RWPE2 (cell line): Measurements from ENCODE around the gene ZBP1.
A peak's percentile ranks its signal among the peaks of the same experiment; 100 is the strongest.

ENCODE experiments used
- ATAC-seq: fragments of 200-7000 bp; cut with Tn5 transposase; 3 replicates; pipeline ENCODE4 v1.9.1; 2021; ENCODE audit warnings: low read depth
- DNase-seq: peaks from one replicate; pipeline ENCODE4 v3.0.0-alpha.2; 2020; ENCODE audit warnings: low spot score
- H3K27ac ChIP-seq: fragments of 450-650 bp; 2 replicates; pipeline ENCODE4 v1.5.1; 2017; ENCODE audit warnings: mild to moderate bottlenecking; ENCODE audit not compliant: poor library complexity, severe bottlenecking
- H3K27me3 ChIP-seq: fragments of 250-450 bp; sonication (Bioruptor Pico); 2 replicates; pipeline ENCODE4 v1.5.1; 2021; ENCODE audit warnings: mild to moderate bottlenecking, moderate library complexity; ENCODE audit not compliant: insufficient read depth, poor library complexity, severe bottlenecking
- H3K36me3 ChIP-seq: fragments of 250-450 bp; sonication (Bioruptor Pico); 2 replicates; pipeline ENCODE4 v1.5.1; 2020; ENCODE audit warnings: low read depth, mild to moderate bottlenecking, moderate library complexity
- H3K4me1 ChIP-seq: fragments of 250-450 bp; sonication (Bioruptor Pico); 2 replicates; pipeline ENCODE4 v1.5.1; 2021; ENCODE audit warnings: mild to moderate bottlenecking, moderate library complexity; ENCODE audit not compliant: insufficient read depth, poor library complexity, severe bottlenecking
- H3K4me3 ChIP-seq: fragments of 250-450 bp; sonication (Bioruptor Pico); 2 replicates; pipeline ENCODE4 v1.5.1; 2021; ENCODE audit warnings: mild to moderate bottlenecking, moderate library complexity; ENCODE audit not compliant: severe bottlenecking
- H3K9me3 ChIP-seq: fragments of 250-450 bp; sonication (Bioruptor Pico); 2 replicates; pipeline ENCODE4 v1.5.1; 2021; ENCODE audit warnings: mild to moderate bottlenecking, moderate library complexity; ENCODE audit not compliant: severe bottlenecking
- CTCF ChIP-seq: fragments of 450-650 bp; IDR thresholded peaks from one replicate; pipeline ENCODE4 v1.5.1; 2017; ENCODE audit warnings: mild to moderate bottlenecking, moderate library complexity; ENCODE audit not compliant: poor library complexity, severe bottlenecking

ZBP1 gene

GRCh38 chr20:57560554-57561355, 59.5 kb downstream of the ZBP1 start, which contains the start of gene PCK1:
Gene PCK1 (plus strand): TSS chr20:57561110. CDS start chr20:57561412, 302 bp downstream.
- TF ChIP-seq CTCF: no peak
- no peaks in the 10 kb centered on the region for H3K36me3 ChIP-seq
- H3K27ac ChIP-seq: no peak within 1 kb of the TSS
- ATAC-seq (peak; percentile 75), DNase-seq (peak; percentile 77)
- H3K4me1 ChIP-seq: no peaks in the 10 kb centered on the region
- H3K9me3 ChIP-seq: no peaks in the 10 kb centered on the region
- no peak within 1 kb of the TSS for H3K4me3 ChIP-seq
- peaks cover 93% of the 10 kb centered on the region for H3K27me3 ChIP-seq

DNA sequence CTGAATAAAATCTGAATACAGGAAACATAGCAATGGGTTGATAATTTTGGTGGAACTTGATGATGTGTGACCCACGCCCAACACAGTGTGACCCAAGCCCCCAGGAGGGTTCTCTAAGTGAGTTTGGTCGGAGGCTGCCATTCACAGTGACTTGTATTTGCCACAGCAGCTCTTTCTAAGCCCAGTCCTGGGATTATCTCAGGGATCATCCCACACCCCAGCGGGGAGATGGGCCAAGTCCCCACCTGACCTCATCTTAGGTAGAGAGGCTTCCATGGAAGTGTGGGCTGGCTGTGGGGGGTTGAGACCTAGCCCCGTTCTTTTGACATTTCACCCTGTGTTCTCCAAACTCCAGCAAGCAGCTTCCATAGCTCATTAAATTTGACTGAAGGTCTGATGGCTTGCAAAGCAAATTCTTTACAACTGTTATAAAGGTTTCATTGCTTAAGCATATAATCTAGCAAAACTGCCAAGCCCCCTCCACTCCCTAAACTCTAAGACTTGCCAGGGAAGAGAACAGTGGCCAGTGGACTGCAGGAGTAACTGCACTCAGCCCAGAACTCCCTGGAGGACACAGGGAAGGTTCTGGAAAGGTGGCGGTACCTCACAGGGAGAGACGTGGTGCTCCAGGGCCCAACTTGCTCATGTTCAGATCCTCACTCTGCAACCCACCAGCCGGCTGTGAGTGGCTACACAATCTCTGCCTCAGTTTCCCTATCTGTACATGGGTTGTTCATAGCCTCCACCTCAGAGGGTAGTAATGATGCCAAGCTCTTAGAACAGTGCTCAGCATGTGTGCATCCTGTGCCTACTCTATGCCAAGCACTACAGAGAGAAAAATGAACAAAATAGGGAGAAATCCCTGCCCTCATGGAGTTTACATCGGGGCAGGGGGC, 60.3 kb downstream of the ZBP1 start:
- no peak overlapping the region for H3K27ac ChIP-seq
- H3K9me3 ChIP-seq: no peaks in the 10 kb centered on the region
- H3K4me1 ChIP-seq: no peaks in the 10 kb centered on the region
- H3K4me3 ChIP-seq: no peak overlapping the region
- peaks cover 93% of the 10 kb centered on the region for H3K27me3 ChIP-seq
- H3K36me3 ChIP-seq: no peaks in the 10 kb centered on the region
- no peak for TF ChIP-seq CTCF
- DNase-seq: peak; percentile 64
- ATAC-seq: no peak

GRCh38 chr20:57559289-57559634, 61.0 kb downstream of the ZBP1 start:
- Histone ChIP-seq H3K4me3 (no peak overlapping the region), H3K4me1 (no peaks in the 10 kb centered on the region), H3K9me3 (no peaks in the 10 kb centered on the region), H3K27me3 (peaks cover 93% of the 10 kb centered on the region), H3K36me3 (no peaks in the 10 kb centered on the region), H3K27ac (no peak overlapping the region)
- no peak for ATAC-seq
- TF ChIP-seq CTCF: no peak
- DNase-seq: no peak

- DNase-seq: peak; percentile 66
- Histone ChIP-seq H3K9me3 (no peaks in the 10 kb centered on the region), H3K36me3 (no peaks in the 10 kb centered on the region), H3K4me3 (no peak overlapping the region), H3K4me1 (no peaks in the 10 kb centered on the region), H3K27me3 (peaks cover 92% of the 10 kb centered on the region), H3K27ac (no peak overlapping the region)
- no peak for TF ChIP-seq CTCF
- no peak for ATAC-seq
Observed at GRCh38 chr20:57558614-57559288, 61.5 kb downstream of the ZBP1 start.
